Lower leg skin (tissue), 4 donors: ENCODE results near the gene MTFMT. TPM values are rescaled to one million over a fixed set of nuclear protein-coding genes. Genes with fewer than 3 reads are reported as not detected.
"Not testable (repeated sequence)": the region's sequence is repeated elsewhere in the genome, so short reads cannot be mapped to it uniquely, and the experiment has no call there.

Experiments used
- DNase-seq, 2 donors: peaks; one replicate each; pipeline ENCODE4 v3.0.0-alpha.2; 2019; ENCODE audit warnings: low spot score in 2 of 2
- H3K4me3 ChIP-seq: fragments of 200-600 bp; sonication (generic); 2 replicates; pipeline ENCODE4 v1.5.1; 2017; ENCODE audit warnings: mild to moderate bottlenecking, low read depth; ENCODE audit not compliant: poor library complexity, severe bottlenecking
- POLR2A ChIP-seq, 2 donors: fragments of 450-650 bp; IDR thresholded peaks; one replicate each; pipeline ENCODE4 v1.6.1; 2016 to 2017; ENCODE audit warnings: antibody characterized with exemption in 2 of 2, mild to moderate bottlenecking in 1 of 2, moderate library complexity in 1 of 2
- WGBS, 2 donors: methylation state at CpG; one replicate each; pipeline ENCODE4 v1.1.5; 2018; 5-methylcytosine and 5-hydroxymethylcytosine counted together
- intact Hi-C: fragments of 100-400 bp; cut with DNase I; formaldehyde crosslinking; loops from one replicate; pipeline ENCODE4 v1.15.0; 2023; ENCODE audit warnings: low total_unique reads
- total RNA-seq, 4 donors: library from RNA; depleted of rRNA; stranded (reverse); fragments of >200 nt; gene quantifications; one replicate each; pipeline ENCODE4 v1.1.0, GENCODE V29; 2016
- TF ChIP-seq, protein P1 (sequence below), 3 donors: fragments of 450-650 bp; IDR thresholded peaks; one replicate each; pipeline ENCODE4 v1.5.1; 2016; ENCODE audit warnings: antibody characterized with exemption in 3 of 3, mild to moderate bottlenecking in 3 of 3, moderate library complexity in 2 of 3

Gene MTFMT
- total RNA-seq, 4 donors from 2014 or later: 12.3 to 21.9 (median 15.0) TPM

DNA sequence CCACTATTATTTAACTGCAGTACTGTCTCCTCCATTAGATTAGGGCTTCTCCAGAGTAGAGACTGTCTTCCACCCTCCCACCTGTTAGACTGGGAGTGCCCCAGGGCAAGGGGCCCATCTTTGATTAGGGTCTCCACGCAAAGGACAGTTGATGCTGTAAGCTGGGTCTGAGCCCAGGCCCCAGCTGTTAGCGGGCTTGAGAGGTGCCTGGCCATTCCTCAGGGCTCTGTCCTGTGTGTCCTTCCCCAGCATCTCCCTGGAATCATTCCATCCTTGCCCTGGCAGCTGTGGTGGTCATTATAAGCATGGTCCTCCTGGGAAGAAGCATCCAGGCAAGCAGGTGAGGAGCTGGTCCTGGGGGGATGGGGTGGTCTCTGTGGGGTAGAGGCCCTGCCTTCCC is 21.8 kb upstream of the MTFMT start:
- DNase-seq: peak in 1 of 2 donors; percentile 64
- no peak overlapping the region for H3K4me3 ChIP-seq
- WGBS, 2 donors: 88 to 89% methylated on average over 2 of the region's 2 CpGs
- TF ChIP-seq, protein P1, sequence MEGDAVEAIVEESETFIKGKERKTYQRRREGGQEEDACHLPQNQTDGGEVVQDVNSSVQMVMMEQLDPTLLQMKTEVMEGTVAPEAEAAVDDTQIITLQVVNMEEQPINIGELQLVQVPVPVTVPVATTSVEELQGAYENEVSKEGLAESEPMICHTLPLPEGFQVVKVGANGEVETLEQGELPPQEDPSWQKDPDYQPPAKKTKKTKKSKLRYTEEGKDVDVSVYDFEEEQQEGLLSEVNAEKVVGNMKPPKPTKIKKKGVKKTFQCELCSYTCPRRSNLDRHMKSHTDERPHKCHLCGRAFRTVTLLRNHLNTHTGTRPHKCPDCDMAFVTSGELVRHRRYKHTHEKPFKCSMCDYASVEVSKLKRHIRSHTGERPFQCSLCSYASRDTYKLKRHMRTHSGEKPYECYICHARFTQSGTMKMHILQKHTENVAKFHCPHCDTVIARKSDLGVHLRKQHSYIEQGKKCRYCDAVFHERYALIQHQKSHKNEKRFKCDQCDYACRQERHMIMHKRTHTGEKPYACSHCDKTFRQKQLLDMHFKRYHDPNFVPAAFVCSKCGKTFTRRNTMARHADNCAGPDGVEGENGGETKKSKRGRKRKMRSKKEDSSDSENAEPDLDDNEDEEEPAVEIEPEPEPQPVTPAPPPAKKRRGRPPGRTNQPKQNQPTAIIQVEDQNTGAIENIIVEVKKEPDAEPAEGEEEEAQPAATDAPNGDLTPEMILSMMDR (IDR thresholded peaks at IDR 0.05): no peak
- no peak for TF ChIP-seq POLR2A (IDR thresholded peaks at IDR 0.05)
- intact Hi-C loops: loop anchor here (5.0 kb wide), 1 partner anchor 51 kb away; no protein-coding TSS in a partner anchor

DNA sequence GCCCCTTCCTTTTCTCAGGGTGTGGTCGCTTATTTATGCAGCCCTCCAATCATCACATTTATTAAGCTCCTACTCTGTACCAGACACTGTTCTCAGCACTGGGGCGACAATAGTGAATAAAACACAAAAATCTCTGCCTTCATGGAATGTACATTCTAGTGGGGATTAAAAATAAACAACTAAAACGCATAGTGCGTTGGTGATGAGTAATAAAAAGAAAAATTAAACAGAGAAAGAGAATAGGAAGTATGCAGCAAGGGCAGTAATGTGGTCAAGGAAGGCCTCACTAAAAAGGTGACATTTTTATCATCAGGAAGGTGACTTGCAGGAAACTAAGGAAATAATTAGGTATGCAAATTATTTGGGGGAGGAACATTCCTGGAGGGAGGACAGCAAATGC is 20.8 kb upstream of the MTFMT start:
- intact Hi-C loops: loop anchor here (5.0 kb wide), 1 partner anchor 52 kb away; no protein-coding TSS in a partner anchor
- 55% methylated on average over 4 of the region's 4 CpGs for WGBS, 2 donors
- no peak overlapping the region for H3K4me3 ChIP-seq
- no peak for DNase-seq
- TF ChIP-seq, protein P1 (IDR thresholded peaks at IDR 0.05): no peak
- no peak for TF ChIP-seq POLR2A (IDR thresholded peaks at IDR 0.05)

DNA sequence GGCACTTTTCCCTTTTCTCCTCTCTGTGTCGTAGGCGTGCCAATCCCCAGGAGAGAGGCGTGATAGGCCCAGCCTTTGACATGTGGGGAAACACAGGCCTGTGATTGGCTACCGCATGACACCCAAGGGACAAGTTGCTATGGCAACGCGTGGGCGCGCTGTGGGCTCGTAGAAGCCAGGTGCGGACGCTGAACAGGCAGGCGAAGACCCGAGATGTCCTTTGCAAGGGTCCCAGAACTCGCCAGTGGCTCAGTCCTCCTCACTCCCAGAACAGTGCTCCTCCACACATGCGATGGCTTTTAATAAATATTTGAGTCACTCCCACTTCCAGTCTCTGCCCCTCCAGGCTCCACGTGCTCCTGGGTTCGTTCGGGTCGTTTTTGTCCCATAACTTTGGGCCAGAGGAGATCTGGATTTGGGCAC is 20.0 kb upstream of the MTFMT start:
- peak; percentile 83 to 95 for DNase-seq
- intact Hi-C loops: loop anchor here (10.0 kb wide), 1 partner anchor 315 kb away; no protein-coding TSS in a partner anchor
- 3 to 5% methylated on average over 19 of the region's 19 CpGs for WGBS, 2 donors

DNA sequence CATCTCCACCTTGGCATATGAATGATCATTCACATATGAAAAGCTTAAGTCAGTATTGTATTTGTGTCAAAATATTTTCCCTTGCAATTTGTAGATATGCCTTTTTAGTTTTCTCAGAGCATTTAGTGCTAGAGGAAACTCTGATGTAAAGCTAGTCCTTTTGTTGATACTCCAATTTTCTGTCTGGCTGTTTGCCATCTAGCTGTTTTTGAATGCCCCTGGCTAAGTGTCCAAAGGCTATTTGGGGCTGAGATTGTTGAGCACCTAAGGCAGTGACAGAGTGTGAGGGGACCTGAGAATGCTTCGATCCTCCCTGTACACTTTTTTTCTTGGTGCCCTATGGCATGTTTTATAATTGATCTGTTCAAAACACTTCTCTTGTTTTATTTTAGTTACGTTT is 18.8 kb upstream of the MTFMT start:
- H3K4me3 ChIP-seq: no peak overlapping the region
- no peak for DNase-seq
- TF ChIP-seq, protein P1 (IDR thresholded peaks at IDR 0.05): no peak
- TF ChIP-seq POLR2A (IDR thresholded peaks at IDR 0.05): no peak
- 73 to 78% methylated on average over 2 of the region's 2 CpGs for WGBS, 2 donors
- intact Hi-C loops: loop anchor here (10.0 kb wide), 1 partner anchor 313 kb away; no protein-coding TSS in a partner anchor

More for the DNA sequence above, 20.0 kb upstream of the MTFMT start:
- no peak overlapping the region for H3K4me3 ChIP-seq
- TF ChIP-seq, protein P1 (IDR thresholded peaks at IDR 0.05): no peak
- TF ChIP-seq POLR2A (IDR thresholded peaks at IDR 0.05): no peak

DNA sequence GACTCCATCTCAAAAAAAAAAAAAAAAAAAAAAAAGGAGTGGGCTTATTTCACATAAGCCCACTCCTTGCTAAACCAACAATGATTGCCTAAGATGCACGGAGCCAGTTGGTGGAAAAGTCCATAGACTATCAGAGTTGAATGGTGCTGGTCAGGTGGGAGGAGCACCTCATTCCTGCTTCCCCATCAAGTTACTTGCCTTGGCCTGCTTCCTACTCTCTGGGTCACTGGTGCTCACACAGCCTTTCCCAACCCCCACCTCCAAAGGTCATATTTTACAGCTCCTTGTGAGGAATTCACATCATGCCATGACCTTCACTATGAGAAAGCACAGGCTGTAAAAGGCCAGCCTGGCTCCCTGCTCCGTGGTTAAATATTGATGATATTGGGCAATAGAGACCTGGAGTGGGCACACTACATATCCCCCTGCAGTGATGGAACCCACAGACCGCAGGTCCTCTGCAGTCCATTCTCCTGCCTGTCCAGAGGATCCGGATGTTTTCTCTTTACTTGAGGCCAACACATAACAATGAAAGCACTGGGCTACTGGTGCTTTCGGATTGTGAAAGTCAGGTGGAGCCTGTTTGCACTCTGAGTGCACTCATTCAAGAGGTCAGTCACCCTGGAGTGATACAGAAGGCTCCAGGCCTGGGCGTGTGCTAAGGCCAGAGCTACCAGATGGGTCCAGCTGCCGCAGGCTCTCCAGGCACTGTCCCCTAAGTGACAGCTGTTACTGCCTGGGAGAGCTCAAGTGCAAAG is 15.5 kb upstream of the MTFMT start, which contains the start of gene SLC51B:
Gene SLC51B, plus strand, starts transcription at position 664 of the 758 bp plus-strand sequence. CDS start 4,618 bp downstream, outside the sequence.
- peak in 1 of 2 donors; percentile 34 for DNase-seq
- intact Hi-C loops: loop anchor here (10.0 kb wide), 1 partner anchor 310 kb away; no protein-coding TSS in a partner anchor
- WGBS, 2 donors: 78 to 87% methylated on average over 7 of the region's 7 CpGs
- H3K4me3 ChIP-seq: no peak within 1 kb of the TSS
- TF ChIP-seq, protein P1 (IDR thresholded peaks at IDR 0.05): no peak
- TF ChIP-seq POLR2A (IDR thresholded peaks at IDR 0.05): no peak

DNA sequence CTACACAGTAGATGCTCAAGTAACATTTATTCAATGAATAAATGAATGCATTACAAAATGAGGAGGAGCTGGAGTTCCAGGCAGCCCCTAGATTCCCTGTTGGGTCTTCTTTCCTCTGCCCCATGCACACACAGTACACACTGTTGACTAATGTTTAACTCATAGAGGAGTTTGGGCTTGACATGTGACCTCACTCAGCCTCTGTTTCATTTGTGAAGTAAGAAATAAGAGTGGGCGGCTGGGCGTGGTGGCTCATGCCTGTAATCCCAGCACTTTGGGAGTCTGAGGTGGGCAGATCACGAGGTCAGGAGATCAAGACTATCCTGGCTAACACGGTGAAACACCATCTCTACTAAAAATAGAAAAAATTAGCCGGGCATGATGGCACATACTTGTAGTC is 14.8 kb upstream of the MTFMT start:
- DNase-seq: peak in 1 of 2 donors; percentile 20
- intact Hi-C loops: loop anchor here (10.0 kb wide), 1 partner anchor 309 kb away; no protein-coding TSS in a partner anchor
- 77 to 78% methylated on average over 5 of the region's 5 CpGs for WGBS, 2 donors
- not testable (repeated sequence) for H3K4me3 ChIP-seq
